ENCODE measurements around the gene UBAP2.

DNA sequence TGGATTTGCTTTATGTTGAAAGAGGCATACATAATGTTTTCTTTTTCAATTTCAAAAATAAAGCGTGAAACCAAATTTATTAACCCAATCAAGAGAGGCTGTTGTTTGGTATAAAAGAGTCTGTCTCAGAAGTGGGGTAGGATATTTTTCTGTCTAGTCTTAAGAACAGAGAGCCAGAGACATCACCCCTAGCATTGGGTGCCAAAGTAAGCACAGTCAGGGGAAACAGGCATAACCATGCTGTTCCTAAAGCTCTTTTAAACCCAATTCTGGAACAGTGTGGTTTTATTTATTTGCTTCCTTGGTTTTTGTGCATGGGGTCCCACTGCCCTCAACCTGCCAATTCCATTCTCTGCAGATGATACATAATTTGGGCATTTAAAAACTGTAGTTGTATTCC is 143.6 kb downstream of the UBAP2 start:
- TF ChIP-seq, protein P1, sequence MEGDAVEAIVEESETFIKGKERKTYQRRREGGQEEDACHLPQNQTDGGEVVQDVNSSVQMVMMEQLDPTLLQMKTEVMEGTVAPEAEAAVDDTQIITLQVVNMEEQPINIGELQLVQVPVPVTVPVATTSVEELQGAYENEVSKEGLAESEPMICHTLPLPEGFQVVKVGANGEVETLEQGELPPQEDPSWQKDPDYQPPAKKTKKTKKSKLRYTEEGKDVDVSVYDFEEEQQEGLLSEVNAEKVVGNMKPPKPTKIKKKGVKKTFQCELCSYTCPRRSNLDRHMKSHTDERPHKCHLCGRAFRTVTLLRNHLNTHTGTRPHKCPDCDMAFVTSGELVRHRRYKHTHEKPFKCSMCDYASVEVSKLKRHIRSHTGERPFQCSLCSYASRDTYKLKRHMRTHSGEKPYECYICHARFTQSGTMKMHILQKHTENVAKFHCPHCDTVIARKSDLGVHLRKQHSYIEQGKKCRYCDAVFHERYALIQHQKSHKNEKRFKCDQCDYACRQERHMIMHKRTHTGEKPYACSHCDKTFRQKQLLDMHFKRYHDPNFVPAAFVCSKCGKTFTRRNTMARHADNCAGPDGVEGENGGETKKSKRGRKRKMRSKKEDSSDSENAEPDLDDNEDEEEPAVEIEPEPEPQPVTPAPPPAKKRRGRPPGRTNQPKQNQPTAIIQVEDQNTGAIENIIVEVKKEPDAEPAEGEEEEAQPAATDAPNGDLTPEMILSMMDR (optimal IDR thresholded peaks at IDR 0.05 in 1 of 3, IDR thresholded peaks at IDR 0.05 in 1 of 3, conservative IDR thresholded peaks at IDR 0.05 in 1 of 3; ENCODE audit: extremely low read depth in 1 of 3, insufficient read depth in 2 of 3, low read length in 3 of 3) = no peak
- no peak for TF ChIP-seq EZH2 (IDR thresholded peaks at IDR 0.05; ENCODE audit: low read length)
